GM12873 (cell line): ENCODE results near the gene PEBP1.

ENCODE experiments used
- TF ChIP-seq, protein P1 (sequence below): IDR thresholded peaks from 2 replicates; pipeline ENCODE4 v1.5.1; 2012; ENCODE audit warnings: low read depth, mild to moderate bottlenecking, moderate library complexity, low read length, control low read depth; ENCODE audit not compliant: insufficient read depth; ENCODE audit errors: missing control alignments

Gene PEBP1

DNA sequence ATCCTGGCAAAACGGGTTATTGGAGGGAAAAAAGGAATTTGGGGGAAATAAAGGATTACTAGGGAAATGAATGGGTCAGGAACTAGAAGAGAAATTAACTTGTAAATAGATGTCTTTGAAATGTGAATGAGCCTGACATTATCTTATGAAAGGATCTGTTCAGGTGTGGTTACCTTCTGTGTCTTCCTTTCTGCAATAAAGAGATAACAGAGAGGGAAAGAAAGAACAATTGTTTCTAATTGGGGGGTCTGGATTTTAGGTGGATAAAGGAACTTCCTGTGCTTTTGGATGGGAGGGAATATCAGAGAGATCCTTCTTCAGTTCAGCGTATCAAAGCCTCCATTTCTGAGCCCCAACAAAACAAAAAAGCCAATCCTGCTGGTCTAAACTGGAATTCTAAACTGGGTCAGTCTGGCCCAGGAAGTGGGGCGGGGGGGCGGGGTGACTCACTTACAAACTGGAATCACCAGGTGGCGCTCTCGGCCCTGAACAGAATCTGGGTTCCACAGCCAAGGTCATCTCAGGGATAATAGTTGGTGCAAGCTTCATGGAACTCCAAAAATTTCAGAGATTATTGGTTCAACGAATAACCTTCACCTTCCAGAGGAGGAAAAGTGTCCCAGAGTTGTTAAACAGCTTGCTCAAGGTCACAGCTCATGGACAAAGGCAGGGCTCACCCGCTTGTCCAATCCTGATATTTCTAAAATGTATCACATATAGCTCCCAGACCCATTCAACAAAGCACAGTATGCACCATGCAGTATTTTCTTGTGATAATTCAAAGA is 15.2 kb upstream of the PEBP1 start:
- TF ChIP-seq, protein P1, sequence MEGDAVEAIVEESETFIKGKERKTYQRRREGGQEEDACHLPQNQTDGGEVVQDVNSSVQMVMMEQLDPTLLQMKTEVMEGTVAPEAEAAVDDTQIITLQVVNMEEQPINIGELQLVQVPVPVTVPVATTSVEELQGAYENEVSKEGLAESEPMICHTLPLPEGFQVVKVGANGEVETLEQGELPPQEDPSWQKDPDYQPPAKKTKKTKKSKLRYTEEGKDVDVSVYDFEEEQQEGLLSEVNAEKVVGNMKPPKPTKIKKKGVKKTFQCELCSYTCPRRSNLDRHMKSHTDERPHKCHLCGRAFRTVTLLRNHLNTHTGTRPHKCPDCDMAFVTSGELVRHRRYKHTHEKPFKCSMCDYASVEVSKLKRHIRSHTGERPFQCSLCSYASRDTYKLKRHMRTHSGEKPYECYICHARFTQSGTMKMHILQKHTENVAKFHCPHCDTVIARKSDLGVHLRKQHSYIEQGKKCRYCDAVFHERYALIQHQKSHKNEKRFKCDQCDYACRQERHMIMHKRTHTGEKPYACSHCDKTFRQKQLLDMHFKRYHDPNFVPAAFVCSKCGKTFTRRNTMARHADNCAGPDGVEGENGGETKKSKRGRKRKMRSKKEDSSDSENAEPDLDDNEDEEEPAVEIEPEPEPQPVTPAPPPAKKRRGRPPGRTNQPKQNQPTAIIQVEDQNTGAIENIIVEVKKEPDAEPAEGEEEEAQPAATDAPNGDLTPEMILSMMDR: peak; percentile 69

DNA sequence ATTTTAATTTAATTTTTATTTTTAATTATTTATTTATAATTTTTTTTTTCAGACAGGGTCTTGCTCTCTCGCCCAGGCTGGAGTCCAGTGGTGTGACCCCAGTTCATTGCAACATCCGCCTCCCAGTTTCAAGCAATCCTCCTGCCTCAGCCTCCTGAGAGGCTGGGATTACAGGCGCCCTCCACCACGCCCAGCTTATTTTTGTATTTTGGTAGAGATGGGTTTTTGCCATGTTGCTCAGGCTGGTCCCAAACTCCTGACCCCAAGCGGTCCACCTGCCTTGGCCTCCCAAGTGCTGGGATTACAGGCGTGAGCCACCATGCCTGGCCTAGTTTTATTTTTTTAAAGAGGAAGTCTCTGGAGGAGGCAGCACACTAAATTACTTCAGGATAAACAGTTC is 13.7 kb upstream of the PEBP1 start:
- TF ChIP-seq, protein P1: no peak

DNA sequence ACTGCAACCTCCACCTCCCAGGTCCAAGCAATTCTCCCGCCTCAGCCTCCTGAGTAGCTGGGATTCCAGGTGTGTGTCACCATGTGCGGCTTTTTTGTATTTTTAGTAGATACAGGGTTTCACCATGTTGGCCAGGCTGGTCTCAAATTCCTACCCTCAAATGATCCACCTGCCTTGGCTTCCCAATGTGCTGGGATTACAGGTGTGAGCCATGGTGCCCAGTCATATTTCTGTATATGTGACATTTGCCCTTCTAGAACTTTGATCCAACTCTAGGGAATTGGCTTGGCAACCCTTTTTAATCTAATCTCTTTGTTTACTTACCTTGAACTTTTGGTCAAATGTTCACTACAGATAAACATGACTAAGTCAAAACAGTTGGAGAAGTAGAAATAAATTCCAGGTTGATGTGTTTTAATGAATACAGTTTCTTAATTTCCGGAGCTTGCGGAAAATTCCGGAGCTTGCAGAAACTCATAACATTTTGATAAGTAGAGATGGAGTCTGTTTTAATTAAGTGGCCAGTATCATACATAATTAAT is 11.5 kb upstream of the PEBP1 start:
- TF ChIP-seq, protein P1: no peak

DNA sequence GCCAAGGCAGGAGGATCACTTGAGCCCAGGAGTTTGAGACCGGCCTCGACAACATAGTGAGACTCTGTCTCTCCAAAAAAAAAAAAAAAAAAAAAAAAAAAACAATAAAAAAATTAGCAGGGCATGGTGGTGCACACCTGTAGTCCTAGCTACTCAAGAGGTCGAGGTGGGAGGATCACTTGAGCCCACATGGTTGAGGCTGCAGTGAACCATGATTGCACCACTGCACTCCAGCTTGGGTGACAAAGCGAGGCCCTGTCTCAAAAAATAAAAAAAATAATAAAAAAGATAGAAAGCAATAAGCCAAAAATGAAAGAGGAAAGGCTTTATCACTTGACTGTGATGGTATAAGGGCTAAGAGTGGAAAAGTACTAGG is 10.2 kb upstream of the PEBP1 start:
- TF ChIP-seq, protein P1: no peak

DNA sequence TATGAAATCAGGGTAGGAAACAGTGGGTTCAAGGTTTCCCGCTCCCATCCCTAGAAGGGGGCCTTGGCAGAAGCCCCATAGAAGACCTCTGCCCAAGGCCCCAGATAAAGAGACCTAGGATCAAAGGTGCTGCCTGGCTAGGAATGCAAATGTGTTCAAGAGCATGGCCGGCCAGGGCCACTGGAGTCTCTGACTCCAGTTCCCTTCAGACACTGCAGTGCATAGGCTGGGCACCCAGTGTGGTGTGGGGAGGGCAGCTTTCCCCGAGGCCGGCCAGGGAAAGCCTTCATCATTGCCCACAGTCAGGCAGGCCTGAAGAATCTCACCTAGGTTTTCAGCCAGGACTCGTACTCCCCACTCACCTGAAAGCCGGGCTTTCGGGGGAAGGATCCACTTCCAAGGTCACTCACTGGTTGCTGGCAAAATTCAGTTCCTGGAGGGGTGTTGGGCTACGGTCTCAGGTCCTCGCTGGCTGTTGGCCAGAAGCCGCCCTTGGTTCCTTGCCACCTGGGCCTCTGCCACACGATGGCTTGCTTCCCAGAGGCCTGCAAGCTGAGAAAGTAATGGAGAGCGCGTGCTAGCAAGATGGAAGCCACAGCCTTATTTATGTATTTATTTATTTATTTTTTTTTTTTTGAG is 9.7 kb upstream of the PEBP1 start:
- TF ChIP-seq, protein P1: no peak

DNA sequence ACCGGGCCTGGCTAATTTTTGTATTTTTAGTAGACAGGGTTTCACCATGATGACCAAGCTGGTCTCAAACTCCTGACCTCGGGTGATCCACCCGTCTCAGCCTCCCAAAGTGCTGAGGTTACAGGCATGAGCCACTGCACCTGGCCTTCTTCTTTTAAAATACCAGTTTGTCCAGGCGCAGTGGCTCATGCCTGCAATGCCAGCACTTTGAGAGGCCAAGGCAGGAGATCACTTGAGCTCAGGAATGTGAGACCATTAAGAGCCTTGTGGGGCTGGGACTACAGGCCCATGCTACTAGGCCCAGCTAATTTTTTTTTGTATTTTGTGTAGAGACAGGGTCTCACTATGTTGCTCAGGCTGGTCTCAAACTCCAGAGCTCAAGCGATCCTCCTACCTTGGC is 8.1 kb upstream of the PEBP1 start:
- TF ChIP-seq, protein P1: no peak

DNA sequence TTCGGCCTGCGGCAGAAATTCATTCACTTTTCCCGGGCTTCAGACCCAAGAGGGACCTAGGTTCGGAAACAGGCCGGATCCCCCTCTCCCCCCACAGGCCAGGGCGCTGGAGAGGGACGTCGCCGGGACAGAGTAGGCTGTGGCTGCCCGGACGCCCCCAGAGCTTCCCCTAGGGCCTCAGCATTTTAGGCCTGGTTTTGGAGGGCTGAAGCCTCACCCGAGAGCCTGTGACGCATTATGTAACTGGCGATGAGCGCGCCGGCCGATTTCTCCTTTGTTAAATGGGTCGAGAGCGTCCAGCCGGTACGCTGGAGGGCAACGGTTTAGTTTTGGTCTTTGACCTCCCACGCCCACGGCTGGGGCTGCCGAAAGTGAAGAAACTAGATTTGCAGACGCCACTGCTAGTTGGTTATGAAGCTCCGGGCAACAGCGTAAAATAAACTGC is 657 bp downstream of the PEBP1 start:
- TF ChIP-seq, protein P1: no peak
